ENCODE data around the gene AARSD1.
A peak's percentile ranks its signal among the peaks of the same experiment; 100 is the strongest.
"Not testable (repeated sequence)": the region's sequence is repeated elsewhere in the genome, so short reads cannot be mapped to it uniquely, and the experiment has no call there.

Gene AARSD1

DNA sequence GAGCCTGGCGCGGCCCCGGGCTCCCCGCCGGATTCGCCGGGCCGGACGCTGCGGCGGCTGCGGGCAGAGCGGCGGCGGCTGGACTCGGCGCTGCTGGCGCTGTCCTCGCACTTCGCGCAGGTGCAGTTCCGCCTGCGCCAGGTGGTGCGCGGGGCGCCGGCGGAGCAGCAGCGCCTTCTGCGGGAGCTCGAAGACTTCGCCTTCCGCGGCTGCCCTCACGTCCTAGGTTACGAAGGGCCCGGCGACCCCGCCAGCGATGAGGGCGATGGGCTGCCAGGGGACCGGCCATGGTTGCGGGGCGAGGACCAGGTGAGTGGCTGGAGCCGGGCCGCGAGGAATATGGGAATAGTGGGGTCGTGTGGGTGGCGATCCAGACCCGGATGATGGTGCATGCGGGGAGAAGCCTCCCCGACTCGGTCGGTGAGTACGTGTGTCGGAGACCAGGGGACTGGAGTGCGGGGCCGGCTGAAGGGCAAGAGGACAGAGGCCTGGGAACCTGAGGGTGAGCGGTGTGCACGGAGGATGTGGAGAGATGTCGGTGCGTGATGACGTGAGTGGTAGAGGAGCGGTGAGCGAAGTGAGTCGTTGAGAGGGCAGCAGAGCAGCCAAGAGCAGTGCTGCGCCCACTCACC lies 16.6 kb upstream of the AARSD1 start:
- peak; percentile 27 for DNase-seq

DNA sequence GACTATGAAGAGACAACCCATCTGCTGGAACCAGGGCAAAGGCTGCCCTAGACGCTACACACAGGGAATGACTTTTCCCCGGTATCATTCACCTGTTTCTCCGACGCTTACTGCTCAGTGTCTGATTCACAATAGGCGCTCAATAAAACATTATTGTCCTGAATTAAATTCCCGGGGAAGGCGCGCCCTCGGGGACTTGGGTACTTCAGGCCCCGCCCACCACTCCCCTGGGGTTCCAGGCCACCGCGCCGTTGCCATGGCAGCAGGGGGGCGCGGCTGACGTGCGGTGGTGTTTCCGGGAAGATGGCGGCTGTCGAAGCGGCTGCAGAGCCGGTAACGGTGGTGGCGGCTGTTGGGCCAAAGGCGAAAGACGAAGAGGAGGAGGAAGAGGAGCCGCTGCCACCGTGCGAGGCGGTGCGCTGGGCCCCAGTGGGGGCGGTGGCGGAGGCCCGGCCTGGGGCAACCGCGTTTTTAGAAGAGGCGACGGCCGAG lies 16.1 kb upstream of the AARSD1 start, which contains the start of gene RUNDC1:
TSS of gene RUNDC1 (plus strand) at position 292 of the 492 bp plus-strand sequence. CDS start at position 304, 12 bp downstream.
- peak; percentile 35 for DNase-seq

DNA sequence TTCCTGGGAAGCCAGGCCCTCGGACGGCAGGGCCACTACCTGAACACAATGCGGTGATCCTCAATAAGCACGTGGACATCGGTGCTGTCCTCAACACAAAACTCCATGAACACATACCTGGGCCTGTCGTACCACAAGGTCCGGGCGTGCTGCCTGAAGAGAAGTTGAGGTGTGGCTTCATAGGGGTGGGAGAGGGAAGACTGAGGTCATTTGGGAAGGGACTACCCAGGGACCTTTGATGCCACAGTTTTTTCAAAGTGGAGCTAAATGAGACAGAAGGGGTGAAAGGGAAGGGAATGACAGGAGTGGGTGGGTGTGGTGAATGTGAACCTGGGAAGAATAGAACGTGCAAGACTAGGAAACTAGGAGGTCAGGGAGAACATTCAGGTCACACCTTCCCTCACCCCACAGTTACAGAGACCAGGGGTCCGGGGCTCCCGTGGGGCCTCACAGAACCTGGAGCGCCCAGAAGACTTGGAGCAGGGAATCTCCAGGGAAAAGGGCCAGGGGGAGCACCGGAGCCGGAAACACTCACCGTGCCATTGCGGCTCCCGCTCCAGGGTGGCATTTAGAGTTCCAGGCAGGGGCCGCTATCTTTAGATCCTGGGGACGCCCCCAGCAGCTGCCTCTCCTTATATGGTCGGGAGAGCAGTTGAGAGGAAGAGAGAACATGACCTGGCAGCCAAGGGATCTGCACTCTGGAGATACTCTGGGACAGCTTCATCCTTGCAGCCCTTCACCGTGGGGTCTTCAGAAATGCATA lies 15.4 kb upstream of the AARSD1 start, which contains the start of gene PTGES3L:
TSS of gene PTGES3L (minus strand) at position 570 of the 763 bp plus-strand sequence. CDS start at position 543, 27 bp downstream.
- peak; percentile 67 for DNase-seq

DNA sequence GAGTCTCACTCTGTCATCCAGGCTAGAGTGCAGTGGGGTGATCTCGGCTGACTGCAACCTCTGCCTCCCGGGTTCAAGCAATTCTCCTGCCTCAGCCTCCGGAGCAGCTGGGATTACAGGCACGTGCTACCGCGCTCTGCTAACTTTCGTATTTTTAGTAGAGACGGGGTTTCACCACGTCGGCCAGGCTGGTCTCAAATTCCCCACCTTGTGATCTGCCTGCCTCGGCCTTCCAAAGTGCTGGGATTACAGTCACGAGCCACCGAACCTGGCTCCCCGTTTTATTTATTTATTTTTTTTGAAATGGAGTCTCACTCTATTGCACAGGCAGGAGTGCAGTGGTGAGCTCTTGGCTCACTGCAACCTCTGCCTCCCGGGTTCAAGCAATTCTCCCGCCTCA lies 11.4 kb upstream of the AARSD1 start:
- not testable (repeated sequence) for DNase-seq

DNA sequence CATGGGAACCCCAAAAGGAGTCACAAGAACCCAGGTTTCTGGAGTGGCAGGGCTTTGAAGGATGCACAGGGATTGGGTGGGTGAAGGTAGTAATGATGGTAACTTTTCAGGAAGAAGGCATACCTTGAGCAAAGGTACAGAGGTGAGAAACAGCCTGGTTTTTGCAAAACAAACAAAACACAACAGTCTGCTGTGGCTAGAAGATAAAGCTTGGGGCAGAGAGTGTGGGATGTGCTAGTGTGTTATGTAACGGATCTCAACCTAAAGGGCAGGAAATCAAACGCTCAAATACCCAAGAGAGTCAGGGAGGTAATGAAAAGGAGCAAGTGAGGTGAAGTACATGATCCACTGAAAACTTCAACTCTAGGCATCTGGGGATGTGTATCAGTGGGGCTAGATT lies 11.0 kb upstream of the AARSD1 start:
- no peak for DNase-seq

DNA sequence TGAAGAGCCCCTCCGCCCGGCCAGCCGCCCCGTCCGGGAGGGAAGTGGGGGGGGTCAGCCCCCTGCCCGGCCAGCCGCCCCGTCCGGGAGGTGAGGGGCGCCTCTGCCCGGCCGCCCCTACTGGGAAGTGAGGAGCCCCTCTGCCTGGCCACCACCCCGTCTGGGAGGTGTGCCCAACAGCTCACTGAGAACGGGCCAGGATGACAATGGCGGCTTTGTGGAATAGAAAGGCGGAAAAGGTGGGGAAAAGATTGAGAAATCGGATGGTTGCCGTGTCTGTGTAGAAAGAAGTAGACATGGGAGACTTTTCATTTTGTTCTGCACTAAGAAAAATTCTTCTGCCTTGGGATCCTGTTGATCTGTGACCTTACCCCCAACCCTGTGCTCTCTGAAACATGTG lies 9.1 kb upstream of the AARSD1 start:
- DNase-seq: not testable (repeated sequence)

DNA sequence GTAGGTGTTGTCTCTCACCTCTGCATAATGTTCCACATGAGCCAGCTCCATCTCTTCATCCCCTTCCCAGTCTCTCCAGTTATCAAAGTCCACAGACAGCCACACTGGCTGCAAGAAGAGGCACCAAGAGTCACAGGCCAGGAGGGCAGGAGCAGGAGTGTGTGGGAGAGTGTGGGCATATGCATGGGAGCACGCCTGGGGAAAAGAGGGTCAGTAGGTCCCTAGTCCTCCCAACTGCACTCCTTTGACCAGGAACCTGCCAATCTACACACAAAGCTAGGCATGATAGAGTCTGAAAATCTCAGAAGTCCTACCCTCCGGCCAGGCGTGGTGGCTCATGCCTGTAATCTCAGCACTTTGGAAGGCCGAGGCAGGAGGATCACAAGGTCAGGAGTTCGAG lies 7.3 kb upstream of the AARSD1 start:
- DNase-seq: no peak

DNA sequence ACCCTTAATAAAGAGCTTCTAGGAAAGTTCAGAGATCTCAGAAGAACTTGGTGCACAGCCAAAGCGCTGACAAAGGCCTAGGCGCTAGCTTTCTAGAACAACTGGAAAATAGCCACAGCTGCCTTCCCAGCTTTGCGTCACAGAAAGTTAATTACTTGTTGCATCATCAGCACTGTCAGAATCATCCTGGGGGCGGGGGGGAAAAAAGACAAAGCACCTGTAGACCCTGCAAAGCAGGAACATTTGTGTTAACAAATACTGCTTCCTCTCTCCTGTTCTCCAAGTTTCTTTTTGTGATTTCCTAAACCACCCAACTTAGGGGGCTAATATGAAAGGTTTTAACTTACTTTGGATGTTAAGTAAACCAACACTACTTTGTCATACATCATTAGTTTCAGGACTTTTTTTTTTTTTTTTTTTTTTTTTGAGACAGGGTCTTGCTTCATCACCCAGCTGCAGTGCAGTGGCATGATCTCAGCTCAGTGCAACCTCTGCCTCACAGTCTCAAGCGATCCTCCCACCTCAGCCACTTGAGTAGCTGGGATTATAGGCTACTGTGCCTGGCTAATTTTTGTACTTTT lies 4.8 kb upstream of the AARSD1 start:
- no peak for DNase-seq

DNA sequence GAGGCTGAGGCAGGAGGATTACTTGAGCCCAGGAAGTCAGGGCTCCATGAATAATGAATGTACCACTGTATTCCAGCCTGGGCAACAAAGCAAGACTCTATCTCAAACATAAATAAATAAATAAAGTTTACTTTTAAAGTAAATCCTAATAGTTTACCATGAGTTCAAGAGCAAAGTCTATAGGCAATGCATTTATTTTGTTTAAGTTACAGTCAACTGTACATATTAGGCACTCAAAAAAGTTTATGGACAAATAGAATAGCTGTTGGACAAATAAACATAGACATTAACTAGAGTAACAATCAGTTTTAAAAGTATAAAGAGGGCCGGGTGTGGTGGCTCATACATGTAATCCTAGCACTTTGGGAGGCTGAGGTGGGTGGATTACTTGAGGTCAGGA lies 3.7 kb upstream of the AARSD1 start:
- no peak for DNase-seq

DNA sequence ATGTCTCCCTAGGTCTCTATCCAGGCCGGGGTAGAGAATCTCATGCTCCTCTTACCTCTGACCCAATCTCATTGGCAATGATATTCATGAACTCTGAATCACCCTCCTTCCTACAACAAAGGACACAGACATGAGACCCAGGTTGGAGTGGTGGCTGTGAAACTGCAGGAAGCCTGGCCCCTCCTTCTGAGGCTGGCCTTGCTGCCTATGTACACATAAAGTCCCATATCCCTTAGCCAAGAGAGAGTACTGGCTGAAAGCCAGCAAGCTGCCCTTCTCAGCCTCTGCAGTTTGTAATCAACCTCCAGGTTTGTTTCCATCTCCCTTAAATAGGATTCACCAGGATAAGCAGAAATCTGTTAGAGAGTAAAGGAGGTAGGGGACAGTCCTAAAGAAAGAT lies 10.6 kb downstream of the AARSD1 start:
- no peak for DNase-seq

DNA sequence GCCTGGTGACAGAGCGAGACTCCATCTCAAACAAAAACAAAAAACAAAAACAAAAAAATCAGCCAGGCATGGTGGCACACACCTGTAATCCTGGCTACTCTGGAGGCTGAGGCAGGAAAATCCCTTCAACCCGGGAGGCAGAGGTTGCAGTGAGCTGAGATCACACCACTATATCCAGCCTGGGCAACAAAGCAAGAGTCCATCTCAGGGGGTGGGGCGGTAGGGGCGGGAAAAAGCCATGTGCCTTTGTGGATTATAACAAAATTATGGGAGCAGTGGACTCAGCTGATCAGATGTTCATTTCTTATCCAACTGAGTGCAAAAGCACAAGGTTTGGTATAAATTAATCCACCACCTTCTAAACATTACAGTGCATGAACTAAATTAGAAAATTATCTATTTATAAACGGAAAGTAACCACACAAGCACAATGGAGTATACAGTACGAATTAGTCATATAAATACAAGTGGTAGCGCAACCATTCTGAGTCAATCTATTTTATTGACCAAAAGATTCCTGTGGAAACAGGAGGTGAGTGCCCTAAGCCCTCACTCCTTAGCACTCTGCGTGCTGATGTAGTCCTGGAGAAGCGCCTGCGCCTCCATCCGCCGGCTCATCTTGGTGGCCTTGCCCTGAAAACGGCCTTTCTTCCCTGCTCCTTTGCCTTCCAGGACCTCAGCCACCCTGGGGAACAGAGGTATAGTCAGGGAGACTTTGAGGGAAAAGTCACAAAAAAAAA lies 14.0 kb downstream of the AARSD1 start:
- no peak for DNase-seq

DNA sequence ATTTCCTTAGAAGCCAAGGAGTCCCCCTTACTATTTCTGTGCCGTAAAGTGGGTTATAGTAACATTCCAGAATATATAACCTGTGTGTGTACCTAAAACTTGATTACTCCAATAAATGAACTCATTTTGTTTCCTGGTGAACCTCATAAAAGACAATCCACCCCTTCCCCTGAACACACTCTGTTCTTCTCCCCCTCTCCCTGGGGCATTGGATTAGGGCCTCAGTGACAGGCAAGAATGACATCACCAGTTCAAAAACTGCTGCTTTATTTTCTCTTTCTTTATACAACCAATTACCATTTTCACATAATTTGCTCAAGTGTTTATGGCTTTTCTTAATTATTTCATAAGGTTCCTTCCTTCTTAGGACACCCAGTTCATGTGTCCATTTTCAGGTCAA lies 17.4 kb downstream of the AARSD1 start:
- DNase-seq: no peak

DNA sequence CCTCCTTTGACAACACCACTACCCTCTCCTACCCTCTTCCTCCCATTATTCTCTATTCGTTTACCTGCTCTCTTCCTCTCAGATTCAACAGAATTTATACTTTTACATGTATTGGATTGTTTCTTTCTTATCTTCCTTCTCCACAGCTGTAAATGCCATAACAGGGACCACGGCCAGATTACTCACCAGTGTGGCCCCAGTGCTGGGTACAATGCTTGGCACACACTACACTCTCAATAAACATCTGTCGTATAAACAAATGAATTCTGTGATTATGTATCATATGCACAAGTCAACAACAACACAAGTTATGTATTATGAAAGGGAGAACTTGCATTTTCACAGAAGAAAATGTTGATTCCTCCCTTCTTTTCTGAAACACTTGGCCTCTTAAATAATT lies 20.0 kb downstream of the AARSD1 start:
- no peak for DNase-seq

DNA sequence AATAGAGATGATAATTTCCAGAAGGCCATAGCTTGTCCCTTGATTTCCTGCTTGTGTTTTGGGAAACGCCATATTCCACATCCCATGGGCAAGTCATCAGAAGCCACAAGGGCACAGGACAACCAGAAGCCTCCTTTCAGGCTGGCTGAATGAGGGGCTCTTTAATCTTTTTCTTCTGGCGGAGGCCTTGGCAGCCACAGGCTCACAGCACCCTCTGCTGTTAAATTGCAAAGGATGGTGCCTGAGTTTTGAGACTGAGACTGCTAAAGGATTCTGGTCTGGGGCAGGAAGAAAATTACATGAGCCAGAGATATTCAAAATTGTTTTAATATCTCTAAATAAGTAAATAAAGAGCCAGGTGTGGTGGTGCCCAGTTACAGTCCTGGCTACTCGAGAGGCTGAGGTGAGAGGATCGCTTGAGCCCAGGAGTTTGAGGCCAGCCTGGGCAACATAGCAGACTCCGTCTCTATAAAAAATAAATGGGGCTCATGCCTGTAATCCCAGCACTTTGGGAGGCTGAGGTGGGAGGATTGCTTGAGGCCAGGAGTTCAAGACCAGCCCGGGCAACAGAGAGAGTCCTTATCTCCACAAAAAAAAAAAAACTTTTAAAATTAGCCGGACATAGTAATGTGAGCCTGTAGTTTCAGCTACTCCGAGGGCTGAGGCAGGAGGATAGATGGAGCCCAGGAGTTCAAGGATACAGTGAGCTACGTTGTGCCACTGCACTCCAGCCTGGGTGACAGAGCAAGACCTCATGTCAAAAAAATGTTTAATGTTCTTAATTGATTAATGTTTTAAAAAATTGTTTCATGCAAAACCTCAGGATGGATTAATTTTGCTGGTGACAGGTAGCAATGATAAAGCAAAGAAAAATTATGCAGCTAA lies 26.3 kb downstream of the AARSD1 start:
- DNase-seq: peak; percentile 53

DNA sequence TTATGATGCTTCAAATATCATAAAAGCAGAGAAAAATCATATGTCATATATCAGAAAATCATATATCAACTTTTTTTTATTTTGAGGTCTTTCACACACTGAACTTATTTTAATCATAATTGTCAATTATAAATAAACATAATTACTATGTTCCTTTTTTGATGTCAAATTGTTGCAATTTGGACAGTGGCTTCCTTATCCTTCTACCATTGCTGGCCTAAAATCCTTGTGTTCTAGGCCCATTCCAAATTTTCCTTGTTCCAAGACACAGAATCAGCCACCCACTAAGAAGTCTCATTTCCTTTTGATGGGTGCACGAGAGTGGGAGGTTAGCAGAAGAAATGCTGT lies 34.8 kb downstream of the AARSD1 start:
- no peak for DNase-seq

DNA sequence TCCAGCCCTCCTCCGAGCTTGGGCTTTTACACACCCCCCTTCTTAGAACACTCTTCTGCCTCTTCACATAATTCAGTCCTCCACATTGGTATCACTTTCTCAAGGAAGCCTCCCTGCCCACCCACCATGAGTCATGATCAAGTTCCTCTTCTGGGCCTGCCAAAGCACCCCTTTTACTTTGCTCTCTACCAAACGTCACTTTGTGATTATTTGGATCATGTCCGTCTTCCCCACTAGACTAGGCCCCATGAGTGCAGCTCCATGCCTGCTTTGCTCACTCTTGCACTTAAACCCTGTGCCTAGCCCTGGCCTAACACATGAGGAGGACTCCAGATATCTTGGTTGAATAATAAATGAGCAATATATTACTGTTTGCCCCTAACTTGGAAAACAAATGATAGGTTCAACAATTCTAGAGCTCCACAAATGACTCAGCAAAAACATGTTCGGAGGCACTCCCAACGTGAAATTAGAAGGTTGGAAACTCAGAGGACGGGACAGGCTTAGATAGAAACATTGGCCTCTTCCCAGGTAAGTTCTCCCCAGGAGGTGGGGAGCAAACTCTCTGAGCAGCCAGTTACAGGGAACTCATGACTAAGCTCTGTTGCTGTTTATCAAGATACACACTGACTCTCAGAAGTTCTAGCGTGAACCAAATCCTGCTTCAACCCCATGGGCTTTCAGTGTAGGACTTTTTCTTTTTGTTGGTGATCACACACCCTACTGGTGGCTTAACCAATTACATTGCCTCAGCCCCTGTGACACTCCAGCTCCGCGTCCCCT lies 35.3 kb downstream of the AARSD1 start:
- DNase-seq: peak; percentile 68

DNA sequence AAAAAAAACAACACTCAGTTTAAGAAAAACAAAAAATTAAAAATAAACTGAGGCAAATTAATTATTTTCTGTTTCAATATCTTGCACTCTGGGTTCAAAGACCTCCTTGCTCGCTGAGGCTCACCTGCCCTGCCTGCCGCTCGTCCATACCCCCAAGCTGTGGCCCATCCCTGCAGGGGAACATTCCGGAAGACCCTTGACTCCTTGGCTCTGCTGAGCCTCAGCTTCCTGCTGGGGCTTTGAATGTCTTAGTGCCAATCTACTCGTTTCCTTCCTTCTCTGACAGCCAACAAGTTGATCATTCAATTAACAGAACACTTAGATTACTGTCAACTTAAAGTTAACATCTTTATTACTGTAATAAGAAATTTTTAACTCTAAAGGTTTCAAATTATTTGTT lies 39.4 kb downstream of the AARSD1 start:
- DNase-seq: no peak

DNA sequence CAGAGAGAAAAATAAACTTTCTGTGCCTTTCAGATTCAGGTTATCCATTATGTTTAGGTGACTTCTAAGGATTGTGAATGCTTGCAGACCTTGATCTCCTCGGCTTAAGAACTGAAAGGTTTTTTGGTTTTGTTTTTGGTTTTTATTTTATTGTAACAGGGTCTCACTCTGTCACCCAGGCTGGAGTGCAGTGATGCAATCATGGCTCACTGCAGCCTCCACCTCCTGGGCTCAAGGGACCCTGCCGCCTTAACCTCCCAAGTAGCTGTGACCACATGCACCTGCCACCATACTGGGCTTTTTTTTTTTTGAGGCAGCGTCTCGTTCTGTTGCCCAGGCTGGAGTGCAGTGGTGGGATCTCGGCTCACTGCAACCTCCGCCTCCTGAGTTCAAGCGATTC lies 40.8 kb downstream of the AARSD1 start:
- DNase-seq: not testable (repeated sequence)

DNA sequence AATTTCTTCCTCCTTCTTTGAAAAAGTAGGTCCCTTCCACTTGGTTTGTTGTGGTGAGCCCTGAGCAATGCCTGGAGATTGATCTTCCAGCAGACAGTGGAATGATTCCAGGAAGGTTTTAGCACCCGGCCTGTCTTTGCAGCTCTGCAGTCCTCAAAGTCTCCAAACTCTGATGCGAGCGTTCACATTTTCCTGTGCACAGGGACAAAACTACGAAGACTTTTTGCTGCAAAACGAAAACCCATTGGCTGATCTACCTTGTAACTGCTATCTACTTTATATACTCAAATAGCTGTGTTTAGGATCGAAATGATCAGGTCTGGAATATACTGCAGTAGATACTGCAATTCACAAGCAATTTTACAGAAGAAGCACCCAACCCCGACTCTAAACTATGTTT lies 42.0 kb downstream of the AARSD1 start:
- no peak for DNase-seq

DNA sequence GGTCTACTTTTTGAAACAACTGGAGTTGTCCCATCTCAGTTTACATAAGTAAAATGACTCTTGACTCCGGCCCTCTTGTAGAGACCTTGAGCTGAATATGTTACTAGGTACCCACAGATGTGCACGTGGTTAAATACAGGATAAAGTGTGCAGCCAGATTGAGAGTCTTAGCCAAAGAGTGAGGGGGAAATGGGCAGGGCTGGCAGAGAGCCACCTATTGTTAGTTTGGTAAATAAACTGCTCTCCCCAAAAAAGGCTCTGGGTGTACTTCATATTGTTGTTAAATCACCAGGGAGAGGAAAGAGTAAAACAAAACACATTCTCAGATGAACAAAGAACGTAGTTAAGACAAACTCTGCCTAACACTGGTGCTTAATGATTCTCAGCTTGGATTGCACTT lies 43.3 kb downstream of the AARSD1 start:
- no peak for DNase-seq

DNA sequence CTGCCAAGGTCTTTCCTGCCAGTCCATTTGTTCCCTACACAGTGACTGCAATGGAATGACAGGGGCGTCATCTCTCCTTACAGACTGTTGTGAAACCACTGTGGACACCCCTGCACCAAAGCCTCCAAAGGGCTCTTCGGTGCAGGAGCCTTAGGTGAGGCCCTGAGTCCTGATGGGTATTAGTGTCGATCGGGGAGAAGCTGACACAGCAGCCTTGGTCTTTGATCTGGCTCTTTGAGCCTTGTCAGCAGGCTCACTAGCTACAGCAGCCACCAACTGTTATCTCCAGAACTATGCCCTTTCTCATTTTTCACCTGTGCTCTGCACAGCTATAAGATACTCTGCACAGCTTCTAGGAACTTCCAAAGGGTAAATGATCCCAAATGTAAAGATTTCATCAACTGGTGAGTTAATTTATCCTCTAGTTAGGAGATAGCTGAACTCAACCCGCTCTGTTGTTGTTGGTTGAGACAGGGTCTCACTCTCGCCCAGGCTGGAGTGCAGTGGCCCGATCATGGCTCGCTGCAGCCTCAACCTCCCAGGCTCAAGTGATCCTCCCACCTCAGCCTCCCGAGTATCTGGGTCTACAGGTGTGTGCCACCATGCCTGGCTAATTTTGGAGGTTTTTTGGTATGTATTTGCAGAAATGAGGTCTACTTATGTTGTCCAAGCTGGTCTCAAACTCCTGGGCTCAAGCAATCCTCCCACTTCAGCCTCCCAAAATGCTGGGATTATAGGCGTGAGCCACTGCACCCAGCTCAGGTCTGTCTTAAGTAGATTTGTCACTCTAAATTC lies 44.0 kb downstream of the AARSD1 start:
- DNase-seq: no peak

Measured in SHP77 treated with DMSO at 0.1 percent for 48 hours (cell line).